HepG2 (cell line): Measurements from ENCODE around the gene ZNF786. TPM values are rescaled to one million over a fixed set of nuclear protein-coding genes. Genes with fewer than 3 reads are reported as not detected.

Experiments
- CEBPZ ChIP-seq: IDR thresholded peaks from 2 replicates; pipeline ENCODE4 v1.6.1; 2012; ENCODE audit warnings: low read length, improper control_type of control experiment
- E2F2 ChIP-seq: sonication (generic); formaldehyde crosslinking; IDR thresholded peaks from 2 replicates; pipeline ENCODE4 v1.4.0; 2020; ENCODE audit warnings: missing genetic modification reagents, borderline replicate concordance
- GLI4 ChIP-seq: sonication (generic); formaldehyde crosslinking; IDR thresholded peaks from 2 replicates; pipeline ENCODE4 v1.5.1; 2020; ENCODE audit warnings: missing genetic modification reagents, mild to moderate bottlenecking, moderate library complexity, borderline replicate concordance
- HDAC1 ChIP-seq: sonication (generic); formaldehyde crosslinking; IDR thresholded peaks from 2 replicates; pipeline ENCODE4 v1.5.1; 2020; ENCODE audit warnings: mild to moderate bottlenecking, missing genetic modification reagents
- HNRNPL ChIP-seq: fragments of 200-400 bp; formaldehyde crosslinking; IDR thresholded peaks from 2 replicates; pipeline ENCODE4 v1.6.1; 2017; ENCODE audit warnings: mild to moderate bottlenecking, low read depth, low read length
- KAT7 ChIP-seq: IDR thresholded peaks from 2 replicates; pipeline ENCODE4 v1.6.1; 2018; ENCODE audit warnings: borderline replicate concordance, missing compliant biosample characterization
- KLF9 ChIP-seq: IDR thresholded peaks from 2 replicates; pipeline ENCODE4 v1.6.1; 2016; ENCODE audit warnings: low read depth
- TBP ChIP-seq: sonication (generic); formaldehyde crosslinking; IDR thresholded peaks from 2 replicates; pipeline ENCODE4 v1.5.0; 2020; ENCODE audit warnings: missing genetic modification reagents
- ZNF33A ChIP-seq: sonication (generic); formaldehyde crosslinking; IDR thresholded peaks from 2 replicates; pipeline ENCODE4 v1.5.1; 2020; ENCODE audit warnings: missing genetic modification reagents, mild to moderate bottlenecking, moderate library complexity, borderline replicate concordance
- ZNF768 ChIP-seq: sonication (generic); formaldehyde crosslinking; IDR thresholded peaks from 2 replicates; pipeline ENCODE4 v1.4.0; 2020; ENCODE audit warnings: missing genetic modification reagents
- ZNF883 ChIP-seq: sonication (generic); formaldehyde crosslinking; IDR thresholded peaks from 2 replicates; pipeline ENCODE4 v1.5.1; 2020; ENCODE audit warnings: mild to moderate bottlenecking, missing genetic modification reagents; ENCODE audit errors: not compliant biosample characterization
- ZSCAN29 ChIP-seq: sonication (generic); formaldehyde crosslinking; conservative IDR thresholded peaks from 2 replicates; pipeline ENCODE4 v1.4.0; 2020; ENCODE audit warnings: mild to moderate bottlenecking, missing genetic modification reagents
- polyA plus RNA-seq, 8 experiments: library from polyadenylated mRNA; depleted of rRNA in 3 of 8; stranded (reverse) in 7 of 8; unstranded in 1 of 8; fragments of >200 nt; fragmentation: Illumina TruSeq in 4 of 8; extraction: Trizol in 4 of 8; gene quantifications; 2 replicates each; pipeline versions ENCODE4 v1.2.1 to v1.2.3, GENCODE V29; 2011 to 2016; ENCODE audit warnings: low read depth in 4 of 8, missing spikeins in 1 of 8, mixed read lengths in 1 of 8; ENCODE audit not compliant: insufficient read depth in 1 of 8
- total RNA-seq, 5 experiments: library from RNA; depleted of rRNA; stranded (reverse); fragments of >200 nt; fragmentation: Illumina TruSeq; extraction: Trizol; gene quantifications; 2 replicates each; pipeline ENCODE4 v1.2.3, GENCODE V29; 2016; ENCODE audit warnings: low read depth in 1 of 5
- TF ChIP-seq, protein P1 (sequence below): IDR thresholded peaks from 2 replicates; pipeline ENCODE4 v1.4.0; 2020; ENCODE audit warnings: mild to moderate bottlenecking, missing genetic modification reagents
- TF ChIP-seq, protein P2 (sequence below): sonication (generic); formaldehyde crosslinking; IDR thresholded peaks from 2 replicates; pipeline ENCODE4 v1.5.1; 2020; ENCODE audit warnings: mild to moderate bottlenecking, missing genetic modification reagents, moderate library complexity
- TF ChIP-seq, protein P3 (sequence below): sonication (generic); formaldehyde crosslinking; IDR thresholded peaks from 2 replicates; pipeline ENCODE4 v1.4.0; 2020; ENCODE audit warnings: missing genetic modification reagents, mild to moderate bottlenecking, borderline replicate concordance

Gene ZNF786
- total and polyA plus RNA-seq, 2 of the 13 experiments (the other 11 are each of a cell fraction or from before 2014, with no cell fraction given): 2.0 to 4.0 TPM

DNA sequence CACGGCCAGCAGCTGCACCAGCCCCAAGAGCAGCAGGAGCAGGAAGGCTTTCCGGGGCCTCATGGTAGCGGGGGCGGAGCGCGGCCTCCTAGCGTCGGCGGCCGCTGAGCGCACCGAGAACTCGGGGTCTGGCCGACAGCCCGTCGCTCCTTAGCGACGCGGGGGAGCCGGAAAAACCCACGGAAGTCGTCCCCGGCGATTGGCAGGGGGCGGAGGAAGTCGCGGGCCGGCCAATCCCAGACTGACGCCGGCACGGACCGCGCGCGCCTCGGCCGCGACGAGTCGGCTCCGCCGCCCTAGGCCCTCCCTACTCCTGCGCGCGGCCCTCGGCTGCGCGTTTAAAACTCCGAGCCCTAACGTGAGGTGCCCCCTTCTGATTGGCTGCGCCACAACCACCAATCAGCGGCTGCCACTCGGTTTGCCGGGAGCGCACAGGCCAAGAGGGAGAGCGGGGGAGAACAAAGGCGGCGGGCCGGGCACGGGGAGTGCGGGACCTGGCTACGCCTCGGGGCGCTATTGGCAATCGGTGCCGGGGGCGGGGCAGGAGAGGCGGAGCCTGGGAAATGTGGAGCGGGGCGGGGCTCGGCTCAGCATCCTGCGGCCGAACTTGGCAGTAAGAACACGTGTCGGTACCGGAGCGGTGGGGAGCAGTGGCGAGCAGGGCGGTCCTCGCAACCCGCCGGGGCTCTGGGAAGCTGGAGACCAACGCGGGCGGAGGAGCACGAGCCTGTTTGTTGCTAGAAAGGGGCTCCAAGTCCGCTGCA is 62.0 kb downstream of the ZNF786 start, which contains the start of gene PDIA4 (continued):
- TF ChIP-seq CEBPZ (no peak), ZSCAN29 (CRISPR knock-in tag) (no peak; the same call in 1 of the 2 replicates), KAT7 (CRISPR knock-in tag) (no peak), HNRNPL (no peak), KLF9 (CRISPR knock-in tag) (peak; percentile 70; the same call in 1 of the 2 replicates), E2F2 (no peak), GLI4 (CRISPR knock-in tag) (no peak), ZNF883 (CRISPR knock-in tag) (peak; percentile 60), ZNF768 (CRISPR knock-in tag) (peak; percentile 70; the same call in 1 of the 2 replicates), TBP (CRISPR knock-in tag) (no peak), HDAC1 (CRISPR knock-in tag) (peak; percentile 51), ZNF33A (CRISPR knock-in tag) (no peak)
- TF ChIP-seq, protein P1, sequence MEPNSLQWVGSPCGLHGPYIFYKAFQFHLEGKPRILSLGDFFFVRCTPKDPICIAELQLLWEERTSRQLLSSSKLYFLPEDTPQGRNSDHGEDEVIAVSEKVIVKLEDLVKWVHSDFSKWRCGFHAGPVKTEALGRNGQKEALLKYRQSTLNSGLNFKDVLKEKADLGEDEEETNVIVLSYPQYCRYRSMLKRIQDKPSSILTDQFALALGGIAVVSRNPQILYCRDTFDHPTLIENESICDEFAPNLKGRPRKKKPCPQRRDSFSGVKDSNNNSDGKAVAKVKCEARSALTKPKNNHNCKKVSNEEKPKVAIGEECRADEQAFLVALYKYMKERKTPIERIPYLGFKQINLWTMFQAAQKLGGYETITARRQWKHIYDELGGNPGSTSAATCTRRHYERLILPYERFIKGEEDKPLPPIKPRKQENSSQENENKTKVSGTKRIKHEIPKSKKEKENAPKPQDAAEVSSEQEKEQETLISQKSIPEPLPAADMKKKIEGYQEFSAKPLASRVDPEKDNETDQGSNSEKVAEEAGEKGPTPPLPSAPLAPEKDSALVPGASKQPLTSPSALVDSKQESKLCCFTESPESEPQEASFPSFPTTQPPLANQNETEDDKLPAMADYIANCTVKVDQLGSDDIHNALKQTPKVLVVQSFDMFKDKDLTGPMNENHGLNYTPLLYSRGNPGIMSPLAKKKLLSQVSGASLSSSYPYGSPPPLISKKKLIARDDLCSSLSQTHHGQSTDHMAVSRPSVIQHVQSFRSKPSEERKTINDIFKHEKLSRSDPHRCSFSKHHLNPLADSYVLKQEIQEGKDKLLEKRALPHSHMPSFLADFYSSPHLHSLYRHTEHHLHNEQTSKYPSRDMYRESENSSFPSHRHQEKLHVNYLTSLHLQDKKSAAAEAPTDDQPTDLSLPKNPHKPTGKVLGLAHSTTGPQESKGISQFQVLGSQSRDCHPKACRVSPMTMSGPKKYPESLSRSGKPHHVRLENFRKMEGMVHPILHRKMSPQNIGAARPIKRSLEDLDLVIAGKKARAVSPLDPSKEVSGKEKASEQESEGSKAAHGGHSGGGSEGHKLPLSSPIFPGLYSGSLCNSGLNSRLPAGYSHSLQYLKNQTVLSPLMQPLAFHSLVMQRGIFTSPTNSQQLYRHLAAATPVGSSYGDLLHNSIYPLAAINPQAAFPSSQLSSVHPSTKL (CRISPR knock-in tag): 0 out of 2 replicates have a peak, but pooled peaks have one; percentile 6
- TF ChIP-seq, protein P2, sequence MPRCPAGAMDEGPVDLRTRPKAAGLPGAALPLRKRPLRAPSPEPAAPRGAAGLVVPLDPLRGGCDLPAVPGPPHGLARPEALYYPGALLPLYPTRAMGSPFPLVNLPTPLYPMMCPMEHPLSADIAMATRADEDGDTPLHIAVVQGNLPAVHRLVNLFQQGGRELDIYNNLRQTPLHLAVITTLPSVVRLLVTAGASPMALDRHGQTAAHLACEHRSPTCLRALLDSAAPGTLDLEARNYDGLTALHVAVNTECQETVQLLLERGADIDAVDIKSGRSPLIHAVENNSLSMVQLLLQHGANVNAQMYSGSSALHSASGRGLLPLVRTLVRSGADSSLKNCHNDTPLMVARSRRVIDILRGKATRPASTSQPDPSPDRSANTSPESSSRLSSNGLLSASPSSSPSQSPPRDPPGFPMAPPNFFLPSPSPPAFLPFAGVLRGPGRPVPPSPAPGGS (CRISPR knock-in tag): peak; percentile 82
- TF ChIP-seq, protein P3, sequence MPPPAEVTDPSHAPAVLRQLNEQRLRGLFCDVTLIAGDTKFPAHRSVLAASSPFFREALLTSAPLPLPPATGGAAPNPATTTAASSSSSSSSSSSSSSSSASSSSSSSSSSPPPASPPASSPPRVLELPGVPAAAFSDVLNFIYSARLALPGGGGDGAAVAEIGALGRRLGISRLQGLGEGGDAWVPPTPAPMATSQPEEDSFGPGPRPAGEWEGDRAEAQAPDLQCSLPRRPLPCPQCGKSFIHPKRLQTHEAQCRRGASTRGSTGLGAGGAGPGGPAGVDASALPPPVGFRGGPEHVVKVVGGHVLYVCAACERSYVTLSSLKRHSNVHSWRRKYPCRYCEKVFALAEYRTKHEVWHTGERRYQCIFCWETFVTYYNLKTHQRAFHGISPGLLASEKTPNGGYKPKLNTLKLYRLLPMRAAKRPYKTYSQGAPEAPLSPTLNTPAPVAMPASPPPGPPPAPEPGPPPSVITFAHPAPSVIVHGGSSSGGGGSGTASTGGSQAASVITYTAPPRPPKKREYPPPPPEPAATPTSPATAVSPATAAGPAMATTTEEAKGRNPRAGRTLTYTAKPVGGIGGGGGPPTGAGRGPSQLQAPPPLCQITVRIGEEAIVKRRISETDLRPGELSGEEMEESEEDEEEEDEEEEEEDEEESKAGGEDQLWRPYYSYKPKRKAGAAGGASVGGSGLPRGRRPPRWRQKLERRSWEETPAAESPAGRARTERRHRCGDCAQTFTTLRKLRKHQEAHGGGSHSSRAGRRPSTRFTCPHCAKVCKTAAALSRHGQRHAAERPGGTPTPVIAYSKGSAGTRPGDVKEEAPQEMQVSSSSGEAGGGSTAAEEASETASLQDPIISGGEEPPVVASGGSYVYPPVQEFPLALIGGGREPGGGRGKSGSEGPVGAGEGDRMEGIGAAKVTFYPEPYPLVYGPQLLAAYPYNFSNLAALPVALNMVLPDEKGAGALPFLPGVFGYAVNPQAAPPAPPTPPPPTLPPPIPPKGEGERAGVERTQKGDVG: peak; percentile 27; the same call in 1 of the 2 replicates
